ENCODE results near the gene GRAP. TPM values are rescaled to one million over a fixed set of nuclear protein-coding genes. Genes with fewer than 3 reads are reported as not detected.

The GRAP gene
- total and polyA plus RNA-seq, 9 donors: 0.61 to 7.2 (median 2.5) TPM

GRCh38 chr17:18981642-18982424 is 64.9 kb downstream of the GRAP start:
- no peak for TF ChIP-seq CTCF (IDR thresholded peaks at IDR 0.05)
- no peak for TF ChIP-seq POLR2A (IDR thresholded peaks at IDR 0.05)
- TF ChIP-seq EP300 (IDR thresholded peaks at IDR 0.05): no peak
- H3K4me1 ChIP-seq (ENCODE audit: insufficient read depth): no peaks in the 10 kb centered on the region
- H3K9me3 ChIP-seq: no peaks in the 10 kb centered on the region
- WGBS, 3 donors: 83 to 88% (median 88%) methylated on average over 29 to 30 of the region's 30 CpGs
- DNase-seq: no peak
- no peak overlapping the region for H3K4me3 ChIP-seq
- H3K36me3 ChIP-seq: no peaks in the 10 kb centered on the region
- H3K27me3 ChIP-seq: no peaks in the 10 kb centered on the region
- intact Hi-C loops (cut with DNase I): no loop called here
- no peak overlapping the region for H3K27ac ChIP-seq

GRCh38 chr17:18981335-18981641 is 65.5 kb downstream of the GRAP start:
- no peak overlapping the region for H3K4me3 ChIP-seq

GRCh38 chr17:18980682-18981334 is 65.9 kb downstream of the GRAP start:
- H3K9me3 ChIP-seq: no peaks in the 10 kb centered on the region
- WGBS, 3 donors: 72 to 83% (median 72%) methylated on average over 13 of the region's 13 CpGs
- no peak for DNase-seq
- no peaks in the 10 kb centered on the region for H3K27me3 ChIP-seq
- intact Hi-C loops (cut with DNase I): no loop called here
- no peak overlapping the region for H3K27ac ChIP-seq
- no peak for TF ChIP-seq CTCF (IDR thresholded peaks at IDR 0.05)
- TF ChIP-seq EP300 (IDR thresholded peaks at IDR 0.05): no peak
- no peak for TF ChIP-seq POLR2A (IDR thresholded peaks at IDR 0.05)
- H3K4me1 ChIP-seq (ENCODE audit: insufficient read depth): no peaks in the 10 kb centered on the region
- H3K36me3 ChIP-seq: no peaks in the 10 kb centered on the region
- no peak overlapping the region for H3K4me3 ChIP-seq

More at GRCh38 chr17:18981335-18981641, 65.5 kb downstream of the GRAP start:
- no peaks in the 10 kb centered on the region for H3K27me3 ChIP-seq
- intact Hi-C loops (cut with DNase I): no loop called here
- no peak for TF ChIP-seq EP300 (IDR thresholded peaks at IDR 0.05)
- no peak for TF ChIP-seq POLR2A (IDR thresholded peaks at IDR 0.05)
- no peak for TF ChIP-seq CTCF (IDR thresholded peaks at IDR 0.05)
- no peak for DNase-seq
- no peaks in the 10 kb centered on the region for H3K4me1 ChIP-seq (ENCODE audit: insufficient read depth)
- WGBS, 3 donors: 89 to 98% (median 95%) methylated on average over 6 of the region's 6 CpGs
- H3K9me3 ChIP-seq: no peaks in the 10 kb centered on the region
- H3K27ac ChIP-seq: no peak overlapping the region
- no peaks in the 10 kb centered on the region for H3K36me3 ChIP-seq

- H3K36me3 ChIP-seq: no peaks in the 10 kb centered on the region
- H3K9me3 ChIP-seq: no peaks in the 10 kb centered on the region
- no peak for DNase-seq
- H3K4me1 ChIP-seq (ENCODE audit: insufficient read depth): no peaks in the 10 kb centered on the region
- no peak for TF ChIP-seq EP300 (IDR thresholded peaks at IDR 0.05)
- TF ChIP-seq CTCF (IDR thresholded peaks at IDR 0.05): no peak
- H3K4me3 ChIP-seq: no peak overlapping the region
- WGBS, 3 donors: 82 to 91% (median 89%) methylated on average over 14 to 17 of the region's 17 CpGs
- intact Hi-C loops (cut with DNase I): no loop called here
- H3K27ac ChIP-seq: no peak overlapping the region
- no peaks in the 10 kb centered on the region for H3K27me3 ChIP-seq
Measured at GRCh38 chr17:18978655-18979054, 68.1 kb downstream of the GRAP start.

All from ovary (tissue), 9 donors.